ENCODE measurements around the gene UBAP2. TPM values are rescaled to one million over a fixed set of nuclear protein-coding genes. Genes with fewer than 3 reads are reported as not detected.
A peak's percentile ranks its signal among the peaks of the same experiment; 100 is the strongest.

The UBAP2 gene
- total RNA-seq = 31.6 and 35.2 TPM in 2 replicates

GRCh38 chr9:34048727-34049629 lies at the start of gene UBAP2:
TSS of gene UBAP2 (minus strand) at chr9:34048887. CDS start at chr9:34017148, 31,739 bp downstream.
- peak; percentile 87 for DNase-seq (ENCODE audit: extremely low read depth, low read depth, low spot score)

- no peak for DNase-seq (ENCODE audit: extremely low read depth, low read depth, low spot score)
Measured at GRCh38 chr9:34098307-34098706, 49.6 kb upstream of the UBAP2 start.

GRCh38 chr9:34097865-34098264 lies 49.2 kb upstream of the UBAP2 start:
- DNase-seq (ENCODE audit: extremely low read depth, low read depth, low spot score) = no peak

GRCh38 chr9:34096751-34097150 lies 48.1 kb upstream of the UBAP2 start:
- no peak for DNase-seq (ENCODE audit: extremely low read depth, low read depth, low spot score)

- no peak for DNase-seq (ENCODE audit: extremely low read depth, low read depth, low spot score)
Measured at GRCh38 chr9:34093578-34093977, 44.9 kb upstream of the UBAP2 start.

- no peak for DNase-seq (ENCODE audit: extremely low read depth, low read depth, low spot score)
Measured at GRCh38 chr9:34089311-34089710, 40.6 kb upstream of the UBAP2 start.

GRCh38 chr9:34087370-34087769 lies 38.7 kb upstream of the UBAP2 start:
- DNase-seq (ENCODE audit: extremely low read depth, low read depth, low spot score) = no peak

GRCh38 chr9:34086864-34087263 lies 38.2 kb upstream of the UBAP2 start:
- DNase-seq (ENCODE audit: extremely low read depth, low read depth, low spot score) = no peak

- DNase-seq (ENCODE audit: extremely low read depth, low read depth, low spot score) = no peak
Measured at GRCh38 chr9:34085581-34086500, 37.2 kb upstream of the UBAP2 start.

- DNase-seq (ENCODE audit: extremely low read depth, low read depth, low spot score) = no peak
Measured at GRCh38 chr9:34084562-34084961, 35.9 kb upstream of the UBAP2 start.

- peak; percentile 18 for DNase-seq (ENCODE audit: extremely low read depth, low read depth, low spot score)
Measured at GRCh38 chr9:34079181-34079580, 30.5 kb upstream of the UBAP2 start.

- no peak for DNase-seq (ENCODE audit: extremely low read depth, low read depth, low spot score)
Measured at GRCh38 chr9:34072868-34073590, 24.3 kb upstream of the UBAP2 start.

GRCh38 chr9:34072410-34072809 lies 23.7 kb upstream of the UBAP2 start:
- DNase-seq (ENCODE audit: extremely low read depth, low read depth, low spot score) = no peak

GRCh38 chr9:34070606-34071324 lies 22.1 kb upstream of the UBAP2 start:
- no peak for DNase-seq (ENCODE audit: extremely low read depth, low read depth, low spot score)

- DNase-seq (ENCODE audit: extremely low read depth, low read depth, low spot score) = no peak
Measured at GRCh38 chr9:34069831-34070230, 21.1 kb upstream of the UBAP2 start.

- no peak for DNase-seq (ENCODE audit: extremely low read depth, low read depth, low spot score)
Measured at GRCh38 chr9:34065541-34065940, 16.9 kb upstream of the UBAP2 start.

GRCh38 chr9:34059954-34060353 lies 11.3 kb upstream of the UBAP2 start:
- no peak for DNase-seq (ENCODE audit: extremely low read depth, low read depth, low spot score)

- no peak for DNase-seq (ENCODE audit: extremely low read depth, low read depth, low spot score)
Measured at GRCh38 chr9:34059281-34059680, 10.6 kb upstream of the UBAP2 start.

- no peak for DNase-seq (ENCODE audit: extremely low read depth, low read depth, low spot score)
Measured at GRCh38 chr9:34049630-34050384, 1.1 kb upstream of the UBAP2 start.

Measured in glomerular endothelial cell (primary cell).